CD4-positive, alpha-beta T cell treated with Interleukin-21 for 1 hour (primary cell): ENCODE measurements around the gene BAZ1A.

Experiments used
- DNase-seq: peaks from one replicate; pipeline ENCODE4 v3.0.0-alpha.2; 2020

The BAZ1A gene

DNA sequence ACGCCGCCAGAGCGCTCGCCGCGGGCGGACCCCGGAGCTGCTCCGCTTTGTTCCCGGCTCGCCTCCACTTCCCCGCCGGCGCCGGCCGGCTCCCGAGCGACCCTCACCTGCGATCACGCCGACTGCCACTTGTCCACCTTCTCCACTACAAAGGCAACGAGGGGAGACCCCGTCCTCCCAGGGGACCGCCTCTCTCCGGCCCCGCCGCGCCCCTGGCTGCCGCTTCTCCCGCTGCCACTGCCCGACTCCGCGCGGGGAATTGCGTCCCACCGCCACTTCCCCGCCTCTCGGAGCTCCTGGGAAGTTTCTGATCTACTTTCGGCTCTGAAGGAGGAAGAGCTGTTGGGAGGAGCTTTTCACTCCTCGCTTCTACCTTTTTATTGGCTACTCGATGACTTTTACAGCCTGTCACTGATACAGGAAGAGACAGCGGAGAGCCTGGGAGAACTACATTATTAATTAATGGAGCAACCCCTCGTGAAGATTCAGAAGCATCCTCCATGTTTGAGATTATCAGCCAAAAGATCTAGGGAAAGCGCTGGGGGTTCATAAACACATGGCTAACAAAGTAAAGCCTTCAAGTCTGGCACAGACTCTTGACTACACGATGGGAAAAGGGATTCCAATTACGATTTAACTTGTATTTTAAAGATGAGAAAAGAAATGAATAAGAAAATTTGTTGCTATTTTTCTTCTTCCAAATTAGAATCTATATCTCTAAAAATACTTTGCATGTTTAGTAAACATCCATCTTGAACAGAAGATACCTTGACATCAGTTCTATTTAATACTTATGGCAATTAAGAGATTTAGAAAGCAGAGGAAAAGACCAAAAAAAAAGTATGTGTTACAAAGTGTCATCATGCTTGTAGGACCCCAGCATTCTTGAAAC lies at the start of gene BAZ1A:
TSS of gene BAZ1A (minus strand) at position 330 of the 892 bp plus-strand sequence. CDS start 756 bp downstream, outside the sequence.
- peak; percentile 77 for DNase-seq

DNA sequence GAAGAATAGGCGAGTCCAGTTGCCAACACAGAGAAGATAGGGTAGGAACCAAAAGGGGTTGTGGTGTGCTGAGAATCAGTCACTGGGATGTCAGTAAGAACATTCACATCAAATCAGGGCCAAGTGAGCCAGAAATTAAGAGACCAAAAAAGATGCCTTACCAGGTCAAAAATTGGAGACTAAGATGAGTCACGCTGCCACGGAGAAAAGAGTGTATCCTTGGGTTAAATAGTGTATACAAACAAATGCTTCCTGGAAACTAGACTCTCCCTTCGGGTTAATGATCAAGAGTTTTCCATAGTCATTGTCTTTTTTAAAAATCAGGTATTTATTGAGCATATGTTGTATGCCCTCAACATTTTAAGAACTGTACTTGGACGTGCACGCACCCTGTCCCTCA lies 45.2 kb upstream of the BAZ1A start:
- DNase-seq: no peak

DNA sequence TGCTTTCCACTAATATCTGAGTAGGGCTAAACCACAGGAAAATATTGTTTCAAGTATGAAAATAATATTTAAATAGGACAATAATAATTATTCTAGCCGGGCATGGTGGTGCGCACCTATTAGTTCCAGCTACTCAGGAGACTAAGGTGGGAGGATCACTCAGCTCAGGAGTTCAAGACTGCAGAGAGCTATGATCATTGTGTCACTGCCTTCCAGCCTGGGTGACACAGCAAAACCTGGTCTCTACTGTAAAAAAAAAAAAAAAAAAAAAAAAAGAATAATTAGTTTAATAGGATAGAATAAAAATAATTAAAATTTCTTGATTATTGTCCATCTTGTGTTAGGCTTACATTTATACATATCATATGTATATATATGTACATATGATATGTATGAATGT lies 38.5 kb upstream of the BAZ1A start:
- no peak for DNase-seq

GRCh38 chr14:34912966-34913365 lies 37.8 kb upstream of the BAZ1A start:
- no peak for DNase-seq

DNA sequence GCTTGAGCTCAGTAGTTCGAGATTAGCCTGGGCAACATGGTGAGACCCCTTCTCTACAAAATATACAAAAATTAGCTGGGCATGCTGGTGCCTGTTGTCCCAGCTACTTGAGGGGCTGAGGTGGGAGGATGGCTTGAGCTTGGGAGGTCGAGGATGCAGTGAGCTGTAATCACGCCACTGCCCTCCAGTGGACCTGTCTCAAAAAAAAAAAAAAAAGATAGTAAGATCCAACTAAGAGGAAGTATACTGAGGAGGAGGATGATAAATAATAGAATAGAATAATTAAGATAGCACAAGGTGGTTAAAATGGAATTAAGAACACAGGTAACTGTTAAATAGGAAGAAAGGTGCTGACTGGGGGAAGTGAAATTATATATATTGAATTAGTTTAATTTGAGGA lies 37.0 kb upstream of the BAZ1A start:
- DNase-seq: peak; percentile 4

DNA sequence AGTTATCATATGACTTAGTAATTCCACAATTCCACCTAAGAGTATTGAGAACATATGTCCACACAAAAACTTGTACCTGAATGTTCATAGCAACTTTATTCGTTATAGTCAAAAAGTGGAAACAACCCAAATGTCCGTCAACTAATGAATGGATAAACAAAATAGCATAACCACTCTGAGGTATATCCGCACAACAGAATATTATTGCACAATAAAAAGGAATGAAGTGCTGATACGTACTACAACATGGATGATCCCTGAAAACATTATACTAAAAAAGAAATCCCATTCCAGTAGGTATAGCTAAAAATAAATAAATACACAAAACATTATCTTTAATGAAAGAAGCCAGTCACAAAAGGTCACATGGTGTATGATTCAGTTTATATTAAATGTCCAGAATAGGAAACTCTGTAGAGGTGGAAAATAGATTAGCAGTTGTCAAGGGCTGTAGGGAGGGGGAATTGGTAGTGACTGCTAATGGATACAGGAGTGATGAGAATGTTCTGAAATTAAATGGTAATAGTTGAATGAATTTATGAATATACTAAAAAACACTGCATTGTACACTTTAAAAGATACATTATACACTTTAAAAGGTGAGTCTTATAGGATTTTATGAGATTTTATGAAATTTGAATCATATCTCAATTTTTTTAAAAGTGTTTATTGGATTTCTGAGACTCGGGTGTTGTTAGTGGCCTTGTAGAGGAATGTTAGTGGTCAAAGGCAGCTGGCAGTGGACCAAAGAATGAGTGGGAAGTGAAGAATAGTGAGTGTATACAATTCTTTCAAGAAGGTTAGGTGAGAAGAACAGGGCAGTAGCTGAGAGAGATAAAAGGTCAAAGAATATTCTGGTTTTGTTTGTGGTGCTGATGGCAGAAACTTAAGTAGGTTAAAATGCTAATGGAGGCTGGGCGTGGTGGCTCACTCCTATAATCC lies 36.3 kb upstream of the BAZ1A start:
- DNase-seq: no peak

DNA sequence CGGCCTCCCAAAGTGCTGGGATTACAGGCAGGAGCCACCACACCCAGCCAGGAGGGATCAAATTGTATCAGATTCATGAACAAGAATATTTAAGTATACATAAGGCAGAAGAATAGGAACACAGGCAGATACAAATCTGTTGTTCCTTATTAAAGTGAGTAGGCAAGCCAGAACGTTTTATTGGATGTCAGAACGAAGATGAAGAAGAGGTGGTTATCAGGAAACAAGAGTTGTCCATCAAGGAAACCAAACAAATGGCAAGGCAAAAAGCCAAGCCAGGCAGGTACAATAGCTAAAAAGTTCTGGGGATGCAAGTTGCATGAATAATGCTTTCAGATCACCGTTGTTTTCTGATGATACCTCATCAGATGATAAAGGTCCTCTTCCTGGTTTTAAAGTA lies 31.1 kb upstream of the BAZ1A start:
- DNase-seq: no peak

GRCh38 chr14:34895277-34895676 lies 20.1 kb upstream of the BAZ1A start:
- no peak for DNase-seq

DNA sequence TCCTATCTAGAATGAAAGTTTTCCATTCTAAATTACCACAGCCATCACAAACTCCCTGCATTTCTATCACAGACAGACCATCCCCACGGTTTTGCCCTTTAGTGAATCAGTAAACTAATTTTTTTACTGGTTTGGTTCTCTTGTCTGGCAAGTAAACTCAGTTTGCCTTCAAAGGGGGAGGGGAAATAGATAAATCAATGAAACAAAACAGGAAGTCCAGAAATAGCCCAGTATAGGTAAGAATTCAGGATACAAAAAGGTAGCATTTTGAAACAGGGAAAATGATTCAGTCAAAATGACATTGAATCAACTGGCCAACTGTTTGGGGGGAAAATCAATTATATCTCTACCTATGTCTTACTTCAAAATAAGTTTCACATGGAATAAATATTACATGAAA lies 15.8 kb upstream of the BAZ1A start:
- no peak for DNase-seq

DNA sequence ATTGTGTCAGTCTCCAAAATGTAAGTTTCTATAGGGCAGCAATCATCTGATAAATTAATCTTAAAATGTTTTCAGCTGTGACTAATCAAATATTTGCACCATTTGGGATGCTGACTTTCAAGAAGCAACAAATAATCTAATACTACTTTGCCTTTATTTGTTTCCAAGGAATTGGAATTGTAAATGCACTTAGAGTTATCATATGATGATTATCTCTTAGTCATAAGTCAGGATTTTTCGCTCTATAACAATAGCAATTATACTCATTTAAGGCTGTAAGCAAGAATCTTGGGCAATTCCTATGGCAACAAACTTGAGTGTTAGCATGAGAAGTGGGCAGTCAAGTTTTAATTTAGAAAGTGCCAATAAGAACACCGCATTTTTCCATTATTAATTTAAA lies 13.0 kb upstream of the BAZ1A start:
- DNase-seq: no peak

GRCh38 chr14:34883954-34884353 lies 8.8 kb upstream of the BAZ1A start:
- DNase-seq: no peak

GRCh38 chr14:34874386-34875030 lies 652 bp downstream of the BAZ1A start:
- peak; percentile 47 for DNase-seq

GRCh38 chr14:34873589-34874385 lies 1.4 kb downstream of the BAZ1A start:
- peak; percentile 89 for DNase-seq

DNA sequence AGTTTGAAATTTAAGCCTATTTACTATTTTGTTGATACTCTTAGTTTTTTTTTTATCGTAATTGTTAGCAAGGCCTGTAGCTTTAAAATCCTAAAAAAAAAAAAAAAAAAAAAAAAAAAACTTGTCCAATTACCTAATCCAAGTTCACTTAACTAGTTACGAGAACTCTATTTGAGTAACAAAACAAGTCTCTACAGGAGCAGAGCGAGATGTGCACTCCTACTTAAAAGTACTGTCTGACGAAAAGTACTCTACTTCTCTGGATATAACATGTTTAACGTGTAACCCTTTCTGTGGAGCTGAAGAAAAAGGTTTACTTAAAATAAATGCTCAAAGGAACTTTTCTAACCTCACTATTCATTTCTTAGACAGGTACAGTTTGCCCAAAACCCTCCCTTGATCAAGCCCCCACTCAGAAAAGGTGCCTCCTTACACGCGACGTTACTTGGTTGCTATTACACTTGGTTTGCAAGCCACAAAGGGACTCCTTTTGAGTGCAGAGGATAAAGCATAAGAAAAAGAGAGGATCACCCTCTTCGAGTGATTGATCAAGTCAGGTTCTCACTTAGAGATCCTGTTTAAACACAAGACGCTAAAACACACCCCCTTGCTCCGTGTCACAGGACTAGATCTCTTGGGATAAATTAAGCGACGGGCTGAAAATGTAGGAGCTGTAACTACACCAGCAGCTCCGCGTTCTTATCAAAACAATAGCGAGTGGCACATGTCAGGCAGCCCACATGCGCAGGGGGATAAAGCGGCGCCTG lies 2.2 kb downstream of the BAZ1A start:
- DNase-seq: no peak

GRCh38 chr14:34867199-34867598 lies 8.0 kb downstream of the BAZ1A start:
- no peak for DNase-seq

GRCh38 chr14:34865889-34866574 lies 9.1 kb downstream of the BAZ1A start:
- DNase-seq: no peak

DNA sequence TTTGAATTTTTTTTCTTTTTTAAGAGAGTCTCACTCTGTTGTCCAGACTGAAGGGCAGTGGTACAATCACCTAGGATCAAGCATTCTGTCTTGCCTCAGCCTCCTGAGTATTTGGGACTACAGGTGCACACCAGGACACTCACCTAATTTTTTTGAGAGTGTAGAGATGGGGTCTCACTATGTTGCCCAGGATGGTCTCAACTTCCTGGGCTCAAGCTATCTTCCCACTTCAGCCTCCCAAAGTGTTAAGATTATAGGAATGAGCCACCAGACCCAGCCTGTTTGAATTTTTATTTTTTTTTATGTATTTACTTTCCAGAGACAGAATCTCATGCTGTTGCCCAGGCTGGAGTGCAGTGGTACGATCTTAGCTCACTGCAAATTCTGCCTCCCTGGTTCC lies 11.3 kb downstream of the BAZ1A start:
- DNase-seq: no peak

GRCh38 chr14:34858765-34859164 lies 16.4 kb downstream of the BAZ1A start:
- DNase-seq: no peak

DNA sequence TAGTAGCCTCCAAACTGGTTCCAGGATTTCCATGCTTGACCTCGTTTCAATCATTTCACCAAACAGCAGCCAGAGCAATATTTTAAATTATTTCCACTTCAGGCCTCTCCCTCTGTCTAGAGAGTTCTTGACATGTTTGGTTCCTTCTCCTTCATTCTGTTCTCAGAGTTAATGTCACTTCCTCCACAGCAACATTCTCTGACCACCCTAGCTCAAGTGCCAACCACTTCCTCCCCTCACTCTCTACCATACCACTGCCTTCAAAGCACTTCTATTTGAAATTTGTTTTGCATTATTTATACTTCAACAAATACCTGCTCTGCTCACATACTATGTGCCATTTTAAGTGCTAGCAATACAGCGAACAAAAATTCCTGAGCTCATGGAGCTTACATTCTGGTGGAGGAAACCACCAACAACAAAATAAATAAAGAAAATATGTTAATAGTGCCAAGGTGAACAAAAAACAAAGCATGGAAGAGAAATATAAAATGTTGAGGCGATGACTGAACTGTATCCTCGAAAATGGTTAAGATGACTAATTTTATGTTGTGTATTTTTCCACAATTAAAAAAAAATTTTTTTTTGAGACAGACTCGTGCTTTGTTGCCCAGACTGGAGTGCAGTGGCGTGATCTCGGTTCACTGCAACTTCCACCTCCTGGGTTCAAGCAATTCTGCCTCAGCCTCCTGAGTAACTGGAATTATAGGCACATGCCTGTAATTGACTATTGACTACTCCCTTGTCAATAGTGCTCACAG lies 17.3 kb downstream of the BAZ1A start:
- peak; percentile 58 for DNase-seq

- DNase-seq: no peak
Measured at GRCh38 chr14:34853041-34853440, 22.1 kb downstream of the BAZ1A start.
